Stimulated activated CD4-positive, alpha-beta T cell treated with anti-CD3 and anti-CD28 coated beads, Interleukin-2, amount 100 ng/mL, for 4 hours (primary cell): ENCODE data around the gene TSPAN1.

Experiments
- DNase-seq: peaks from one replicate; pipeline ENCODE4 v3.0.0-alpha.2; 2020; ENCODE audit warnings: low read depth

The TSPAN1 gene

GRCh38 chr1:46160212-46160611 lies 14.7 kb upstream of the TSPAN1 start:
- no peak for DNase-seq

- DNase-seq: peak; percentile 22
These were observed 8.1 kb upstream of the TSPAN1 start for GRCh38 chr1:46166521-46167462.

GRCh38 chr1:46168477-46168876 lies 6.4 kb upstream of the TSPAN1 start:
- DNase-seq: no peak

- no peak for DNase-seq
These were observed 5.0 kb upstream of the TSPAN1 start for GRCh38 chr1:46169811-46170454.

- no peak for DNase-seq
These were observed 3.5 kb upstream of the TSPAN1 start for GRCh38 chr1:46171351-46171750.

- no peak for DNase-seq
These were observed 3.0 kb upstream of the TSPAN1 start for GRCh38 chr1:46171871-46172270.

- no peak for DNase-seq
These were observed 2.6 kb upstream of the TSPAN1 start for GRCh38 chr1:46172321-46172720.

GRCh38 chr1:46173361-46173856 lies 1.5 kb upstream of the TSPAN1 start:
- DNase-seq: no peak

GRCh38 chr1:46175243-46175642 lies 356 bp downstream of the TSPAN1 start:
- no peak for DNase-seq

GRCh38 chr1:46176211-46176865 lies 1.5 kb downstream of the TSPAN1 start, which contains the start of gene P3R3URF:
P3R3URF (minus strand) TSS chr1:46176488; CDS start chr1:46176471, 17 bp downstream.
- DNase-seq: no peak

- peak; percentile 53 for DNase-seq
These were observed 4.5 kb downstream of the TSPAN1 start for GRCh38 chr1:46179138-46180081.

- no peak for DNase-seq
These were observed 5.3 kb downstream of the TSPAN1 start for GRCh38 chr1:46180082-46180616.

- no peak for DNase-seq
These were observed 6.7 kb downstream of the TSPAN1 start for GRCh38 chr1:46181343-46182260.

GRCh38 chr1:46183079-46183847 lies 8.4 kb downstream of the TSPAN1 start:
- no peak for DNase-seq

- DNase-seq: no peak
These were observed 9.2 kb downstream of the TSPAN1 start for GRCh38 chr1:46183926-46184557.

GRCh38 chr1:46184920-46185658 lies 10.2 kb downstream of the TSPAN1 start:
- DNase-seq: peak; percentile 60

- no peak for DNase-seq
These were observed 11.2 kb downstream of the TSPAN1 start for GRCh38 chr1:46186076-46186475.
